Measurements from ENCODE around the gene OR14K1. TPM values are rescaled to one million over a fixed set of nuclear protein-coding genes. Genes with fewer than 3 reads are reported as not detected.
"Not testable (repeated sequence)": the region's sequence is repeated elsewhere in the genome, so short reads cannot be mapped to it uniquely, and the experiment has no call there.

Gene OR14K1
- total RNA-seq, 1 donor from 2014 or later = 1.5 TPM

- DNase-seq (ENCODE audit: extremely low spot score in 2 of 2) = no peak
- H3K4me1 ChIP-seq = no peaks in the 10 kb centered on the region
- no peaks in the 10 kb centered on the region for H3K27me3 ChIP-seq
- intact Hi-C loops (cut with DNase I) = no loop called here
- TF ChIP-seq POLR2AphosphoS5 (IDR thresholded peaks at IDR 0.05; ENCODE audit: insufficient read depth in 1 of 2, low read depth in 1 of 2) (no peak), POLR2A (IDR thresholded peaks at IDR 0.05) (no peak), CTCF (IDR thresholded peaks at IDR 0.05) (no peak)
- H3K36me3 ChIP-seq = no peaks in the 10 kb centered on the region
- H3K27ac ChIP-seq = no peak overlapping the region
- no peaks in the 10 kb centered on the region for H3K9me3 ChIP-seq
- no peak overlapping the region for H3K4me3 ChIP-seq
These were observed 9.2 kb downstream of the OR14K1 start for GRCh38 chr1:247747616-247748015.

- intact Hi-C loops (cut with DNase I) = no loop called here
- no peak within 1 kb of the TSS for H3K4me3 ChIP-seq
- no peaks in the 10 kb centered on the region for H3K9me3 ChIP-seq
- H3K36me3 ChIP-seq = no peaks in the 10 kb centered on the region
- DNase-seq (ENCODE audit: extremely low spot score in 2 of 2) = no peak
- H3K27me3 ChIP-seq = no peaks in the 10 kb centered on the region
- TF ChIP-seq POLR2A (IDR thresholded peaks at IDR 0.05) (no peak), CTCF (IDR thresholded peaks at IDR 0.05) (no peak)
- no peaks in the 10 kb centered on the region for H3K4me1 ChIP-seq
- no peak within 1 kb of the TSS for H3K27ac ChIP-seq
These were observed 9.6 kb downstream of the OR14K1 start, which contains the start of gene OR14A2 for GRCh38 chr1:247748041-247748440. OR14A2 (minus strand) TSS chr1:247748141.

- Histone ChIP-seq H3K27me3 (no peaks in the 10 kb centered on the region), H3K9me3 (no peaks in the 10 kb centered on the region), H3K4me3 (no peak overlapping the region), H3K36me3 (no peaks in the 10 kb centered on the region), H3K27ac (no peak overlapping the region), H3K4me1 (no peaks in the 10 kb centered on the region)
- intact Hi-C loops (cut with DNase I) = no loop called here
- DNase-seq (ENCODE audit: extremely low spot score in 2 of 2) = no peak
- TF ChIP-seq POLR2A (IDR thresholded peaks at IDR 0.05) (no peak), CTCF (IDR thresholded peaks at IDR 0.05) (no peak)
These were observed 11.5 kb downstream of the OR14K1 start for GRCh38 chr1:247749870-247750269.

GRCh38 chr1:247754311-247754710 lies 15.9 kb downstream of the OR14K1 start:
- intact Hi-C loops (cut with DNase I); H3K9me3 ChIP-seq; H3K4me1 ChIP-seq; H3K27me3 ChIP-seq; H3K36me3 ChIP-seq; DNase-seq (ENCODE audit: extremely low spot score in 2 of 2); H3K4me3 ChIP-seq; H3K27ac ChIP-seq: not testable (repeated sequence)

- H3K9me3 ChIP-seq = no peaks in the 10 kb centered on the region
These were observed 22.0 kb downstream of the OR14K1 start, which contains the start of gene OR1C1 for GRCh38 chr1:247760456-247760855. OR1C1 (minus strand) TSS chr1:247760556; CDS start chr1:247758406, 2,150 bp downstream.

More at GRCh38 chr1:247760456-247760855, 22.0 kb downstream of the OR14K1 start, which contains the start of gene OR1C1:
- intact Hi-C loops (cut with DNase I) = no loop called here
- no peak for DNase-seq (ENCODE audit: extremely low spot score in 2 of 2)
- Histone ChIP-seq H3K4me3 (no peak within 1 kb of the TSS), H3K27me3 (no peaks in the 10 kb centered on the region), H3K27ac (no peak within 1 kb of the TSS), H3K4me1 (no peaks in the 10 kb centered on the region), H3K36me3 (no peaks in the 10 kb centered on the region)
- TF ChIP-seq CTCF (IDR thresholded peaks at IDR 0.05) (no peak), POLR2A (IDR thresholded peaks at IDR 0.05) (no peak), POLR2AphosphoS5 (IDR thresholded peaks at IDR 0.05; ENCODE audit: insufficient read depth in 1 of 2, low read depth in 1 of 2) (no peak)
